Inflammatory macrophage treated with lipopolysaccharide for 4 hours (primary cell): ENCODE measurements around the gene NIN.

Experiments used
- DNase-seq: peaks from one replicate; pipeline ENCODE4 v3.0.0-alpha.2; 2020

Gene NIN

DNA sequence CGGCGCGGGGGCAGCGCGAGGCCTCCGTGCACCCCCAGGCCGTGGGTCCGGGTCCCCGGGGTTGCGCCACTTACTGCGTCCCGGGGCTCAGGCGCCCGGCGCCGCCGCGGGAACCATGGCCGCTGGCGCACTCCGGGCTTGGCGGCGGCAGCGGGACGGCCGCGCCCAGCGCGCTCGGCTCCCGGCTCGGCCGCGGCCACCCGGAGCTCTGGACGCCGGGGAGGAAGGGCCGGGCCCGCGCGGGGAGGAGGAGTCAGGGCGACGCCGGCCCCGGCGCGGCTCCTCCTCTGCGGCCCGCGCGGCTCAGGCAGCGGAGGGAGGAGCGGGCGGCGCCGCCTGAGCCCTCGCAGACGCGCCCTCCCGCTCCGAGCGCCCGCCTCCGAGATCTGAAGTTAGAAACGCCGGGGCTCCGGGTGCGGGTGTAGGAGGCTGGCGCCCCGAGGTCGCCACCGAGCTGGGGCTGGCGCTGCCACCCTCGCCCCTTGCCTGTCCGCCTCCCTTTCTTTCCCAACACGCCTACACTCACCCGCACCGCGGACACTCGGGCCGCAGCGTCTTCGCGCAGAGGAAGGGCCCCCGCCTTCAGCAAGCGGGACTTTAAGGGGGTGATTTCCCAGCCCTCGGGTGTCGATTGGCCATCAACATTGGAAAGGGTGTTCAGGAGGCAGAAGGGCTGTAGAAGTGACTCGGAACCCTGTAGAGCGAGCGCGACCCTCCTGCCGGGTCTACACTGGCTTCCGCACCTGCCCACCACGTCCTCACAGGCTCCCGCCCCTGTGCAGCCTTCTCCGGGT, at the start of gene NIN:
NIN (minus strand) TSS at position 231 of the 794 bp plus-strand sequence. CDS start 9,106 bp downstream, outside the sequence.
- DNase-seq, result peak; percentile 84

- DNase-seq, result no peak
Observed at GRCh38 chr14:50875359-50876070, 44.6 kb upstream of the NIN start.

GRCh38 chr14:50874757-50875156, 43.8 kb upstream of the NIN start:
- peak; percentile 72 for DNase-seq

DNA sequence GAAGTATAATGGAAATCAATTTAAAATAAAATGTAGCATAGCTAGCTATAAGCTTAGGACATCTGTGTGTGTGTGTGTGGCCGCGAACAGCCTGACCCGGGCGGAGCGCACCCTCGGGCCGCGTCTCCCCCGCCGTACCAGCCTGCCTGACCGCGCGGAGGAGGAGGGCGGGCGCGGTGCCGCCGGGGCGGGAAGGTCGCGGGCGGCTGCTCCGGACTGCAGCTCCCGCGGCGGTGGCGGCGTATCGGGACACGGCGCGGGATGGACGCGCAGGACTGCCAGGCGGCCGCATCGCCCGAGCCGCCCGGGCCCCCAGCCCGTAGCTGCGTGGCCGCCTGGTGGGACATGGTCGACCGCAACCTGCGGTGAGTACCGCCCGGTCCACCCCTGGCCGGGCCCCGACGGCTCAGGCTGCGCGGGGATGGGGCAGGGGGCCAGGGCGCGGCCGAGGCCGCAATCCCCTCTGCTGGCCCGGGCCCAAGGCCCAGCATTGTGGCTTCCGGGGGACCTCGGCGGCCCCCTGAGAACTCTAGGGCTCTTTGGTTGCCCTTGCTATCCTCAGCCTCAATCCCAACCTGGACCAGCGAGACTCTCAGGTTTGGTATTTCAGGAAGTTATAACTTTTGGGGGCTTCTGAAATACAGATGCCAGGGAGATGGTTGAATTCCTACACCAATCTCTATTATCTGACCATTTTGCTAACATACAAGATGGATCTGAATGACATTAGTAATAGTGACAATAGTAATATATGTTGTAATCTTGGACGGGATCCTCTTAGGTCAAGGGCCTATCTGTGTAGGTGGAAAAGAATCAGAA, 41.2 kb upstream of the NIN start, which contains the start of gene ABHD12B:
ABHD12B (plus strand) TSS at position 140 of the 819 bp plus-strand sequence; CDS start at position 262, 122 bp downstream.
- DNase-seq, result peak; percentile 44

DNA sequence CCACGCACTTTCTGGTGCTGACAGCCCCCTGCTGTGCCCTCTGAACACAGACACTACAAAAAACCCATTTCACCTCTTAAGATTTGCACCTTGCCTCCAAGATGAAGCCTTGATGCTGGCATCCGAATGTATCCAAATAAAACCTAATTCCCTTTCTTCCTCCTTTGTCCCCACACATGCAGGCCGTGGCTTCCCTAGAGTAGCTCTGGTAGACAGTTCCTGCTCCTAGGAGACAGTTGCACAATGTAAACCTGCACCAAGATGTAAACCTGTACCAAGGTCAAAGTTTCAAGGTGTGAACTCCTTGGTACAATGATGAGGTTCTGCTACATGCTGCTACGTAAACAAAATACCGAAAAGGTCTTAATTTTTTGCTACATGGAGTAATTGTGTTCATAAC, 40.3 kb upstream of the NIN start:
- DNase-seq, result peak; percentile 9

DNA sequence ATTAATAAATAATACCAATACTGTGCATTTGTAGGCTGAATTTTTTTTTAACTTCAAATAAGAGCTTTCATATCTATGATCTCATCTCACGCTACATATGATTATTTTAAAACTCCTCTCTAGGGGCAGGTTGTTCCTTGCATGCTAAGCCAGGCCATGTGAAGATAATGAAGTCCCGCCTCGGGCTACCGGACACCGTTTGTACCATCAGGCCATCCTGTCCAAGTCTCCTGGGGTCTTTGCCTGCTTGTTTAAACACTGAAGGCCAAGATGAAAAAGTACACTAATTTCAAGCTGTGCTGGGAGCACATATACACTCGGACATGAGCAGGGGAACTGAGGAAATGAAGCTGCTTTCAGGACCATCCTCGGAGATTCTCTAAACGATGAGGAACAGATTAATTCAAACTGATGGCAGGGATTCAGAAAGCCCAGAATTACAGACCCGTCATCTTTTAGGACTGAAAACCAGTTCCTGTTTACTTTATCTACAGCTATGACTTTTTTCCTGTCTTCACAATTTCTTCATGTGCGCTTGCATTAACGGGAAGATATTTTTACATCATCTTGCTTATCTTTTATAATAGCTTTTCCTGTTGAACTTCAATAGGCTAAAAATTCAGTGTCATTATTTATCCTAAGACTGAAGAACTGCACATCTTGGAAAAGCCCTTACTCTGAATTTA, 34.6 kb upstream of the NIN start:
- peak; percentile 53 for DNase-seq

GRCh38 chr14:50864946-50865345, 34.0 kb upstream of the NIN start:
- DNase-seq, result no peak

GRCh38 chr14:50864237-50864636, 33.3 kb upstream of the NIN start:
- DNase-seq, result no peak

- no peak for DNase-seq
Observed at GRCh38 chr14:50862036-50862570, 31.1 kb upstream of the NIN start.

GRCh38 chr14:50860478-50861086, 29.6 kb upstream of the NIN start:
- peak; percentile 76 for DNase-seq

- no peak for DNase-seq
Observed at GRCh38 chr14:50859296-50859624, 28.3 kb upstream of the NIN start.

GRCh38 chr14:50856660-50857059, 25.7 kb upstream of the NIN start:
- DNase-seq, result no peak

DNA sequence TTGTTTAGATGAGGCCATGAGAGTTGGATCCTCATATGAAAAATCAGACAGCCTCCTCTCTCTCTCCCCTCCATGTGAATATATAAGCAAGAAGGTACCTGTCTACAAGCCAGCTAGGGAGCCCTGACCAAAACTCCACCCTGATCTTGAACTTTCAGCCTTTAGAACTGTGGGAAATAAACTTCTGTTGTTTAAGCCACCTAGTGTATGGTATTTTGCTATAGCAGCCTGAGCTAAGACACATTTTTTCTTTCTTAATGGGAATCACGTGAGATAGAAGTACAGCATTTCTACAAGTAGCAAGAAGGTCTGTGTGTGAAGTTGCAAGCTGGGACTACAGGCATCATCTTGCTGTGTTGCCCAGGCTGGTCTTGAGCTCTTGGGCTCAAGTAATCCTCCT, 24.6 kb upstream of the NIN start:
- DNase-seq, result no peak

- no peak for DNase-seq
Observed at GRCh38 chr14:50854521-50854920, 23.6 kb upstream of the NIN start.

GRCh38 chr14:50853891-50854290, 22.9 kb upstream of the NIN start:
- no peak for DNase-seq

- DNase-seq, result no peak
Observed at GRCh38 chr14:50846226-50846880, 15.4 kb upstream of the NIN start.

DNA sequence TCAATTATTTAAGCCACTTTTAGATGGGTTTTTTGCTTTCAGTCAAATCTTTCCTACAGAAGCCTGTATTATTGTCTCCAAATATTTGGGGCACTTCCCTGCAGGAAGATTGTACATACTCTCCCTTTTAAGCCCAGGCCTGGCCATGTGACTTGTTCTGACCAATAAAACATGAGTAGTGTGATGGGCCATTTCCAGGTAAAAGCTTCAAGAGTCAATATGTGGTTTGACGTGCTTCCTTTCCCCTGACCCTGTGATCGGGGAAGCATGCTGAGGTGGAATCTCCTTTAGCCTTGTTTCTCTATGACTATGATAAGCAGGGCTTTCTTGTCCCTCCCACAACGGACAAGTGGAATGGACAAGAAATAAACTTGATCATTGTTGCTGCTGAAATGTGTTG, 14.2 kb upstream of the NIN start:
- no peak for DNase-seq

- no peak for DNase-seq
Observed at GRCh38 chr14:50844391-50844790, 13.4 kb upstream of the NIN start.

- DNase-seq, result no peak
Observed at GRCh38 chr14:50839691-50840090, 8.7 kb upstream of the NIN start.

GRCh38 chr14:50839048-50839447, 8.1 kb upstream of the NIN start:
- DNase-seq, result no peak

DNA sequence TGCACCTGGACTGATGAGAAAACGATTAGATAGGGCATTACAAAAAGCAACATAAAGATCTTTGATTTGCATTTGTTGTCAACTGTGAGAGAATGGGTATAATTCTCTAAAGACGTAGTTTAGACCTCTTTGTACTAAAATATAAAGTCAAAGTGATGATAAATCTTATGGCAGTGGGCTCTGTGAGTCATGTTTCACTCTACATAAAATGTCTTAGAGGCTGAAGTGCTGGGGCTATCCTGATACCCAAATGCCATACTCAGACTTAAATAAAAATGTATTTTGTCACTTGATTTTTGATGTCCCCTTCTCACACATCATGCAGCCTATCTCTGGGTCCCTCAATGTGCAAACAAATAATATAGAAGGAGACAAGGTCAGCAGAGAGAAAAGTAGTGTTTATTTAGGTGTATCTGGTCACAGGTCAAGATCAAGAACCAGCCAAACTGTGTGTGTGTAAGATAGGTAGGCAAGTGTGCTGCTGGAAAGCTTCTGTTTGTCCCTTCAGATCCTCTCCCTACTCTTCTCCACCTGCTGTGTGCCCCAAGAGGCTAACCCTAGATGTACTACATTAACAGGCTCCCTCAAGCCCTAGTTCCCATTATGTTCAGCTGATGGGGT, 7.0 kb upstream of the NIN start:
- DNase-seq, result no peak
